Panc1 (cell line): ENCODE data around the gene CEACAM21. TPM values are rescaled to one million over a fixed set of nuclear protein-coding genes. Genes with fewer than 3 reads are reported as not detected.

ENCODE experiments used
- ATAC-seq: fragments of 200-7000 bp; cut with Tn5 transposase; 2 replicates; pipeline ENCODE4 v1.9.1; 2020; ENCODE audit warnings: mild to moderate bottlenecking, moderate library complexity
- BruUV-seq: library from RNA; stranded (reverse); fragments of 400-500 nt; replicated peaks from 2 replicates; lab custom pipeline; 2021; lab: Mats Ljungman, UMichigan
- CTCF ChIA-PET: fragments of 300-600 bp; sonication (Branson Sonifier 250); formaldehyde crosslinking; loops from one replicate; lab custom pipeline; 2022; ENCODE audit warnings: antibody characterized with exemption; lab: Charles Lee
- POLR2A ChIA-PET: fragments of 300-600 bp; sonication (Branson Sonifier 250); formaldehyde crosslinking; loops from one replicate; lab custom pipeline; 2022; ENCODE audit warnings: antibody characterized with exemption; lab: Charles Lee
- DNase-seq: peaks from one replicate; pipeline ENCODE4 v3.0.0-alpha.2; 2010; ENCODE audit warnings: low read depth, low spot score
- H3K27ac ChIP-seq: 2 replicates; pipeline ENCODE4 v1.5.1; 2011; ENCODE audit warnings: mild to moderate bottlenecking, low read length, inconsistent platforms
- H3K27me3 ChIP-seq: fragments of 200-500 bp; sonication (Bioruptor generic); 2 replicates; pipeline ENCODE4 v1.6.0; 2014; ENCODE audit warnings: low read length, inconsistent platforms; ENCODE audit not compliant: control insufficient read depth, insufficient read depth
- H3K36me3 ChIP-seq: fragments of 200-500 bp; sonication (Bioruptor generic); 2 replicates; pipeline ENCODE4 v1.5.1; 2014; ENCODE audit warnings: inconsistent platforms, mild to moderate bottlenecking, low read length, moderate library complexity; ENCODE audit not compliant: control insufficient read depth, insufficient read depth
- H3K4me1 ChIP-seq: 2 replicates; pipeline ENCODE4 v1.5.1; 2011; ENCODE audit warnings: inconsistent platforms, mild to moderate bottlenecking, low read length, moderate library complexity; ENCODE audit not compliant: control insufficient read depth, insufficient read depth
- H3K4me3 ChIP-seq, 2 experiments: 2 replicates each; pipeline ENCODE4 v1.5.1; 2011 to 2012; ENCODE audit warnings: low read depth in 2 of 2, low read length in 2 of 2, mild to moderate bottlenecking in 2 of 2, inconsistent platforms in 1 of 2, moderate library complexity in 1 of 2
- H3K9me3 ChIP-seq: fragments of 200-500 bp; sonication (Bioruptor generic); 2 replicates; pipeline ENCODE4 v1.5.1; 2014; ENCODE audit warnings: low read depth, mild to moderate bottlenecking, inconsistent platforms, low read length, moderate library complexity; ENCODE audit not compliant: control insufficient read depth, insufficient read depth
- CTCF ChIP-seq: fragments of 450-650 bp; IDR thresholded peaks from 2 replicates; pipeline ENCODE4 v1.5.1; 2017; ENCODE audit warnings: mild to moderate bottlenecking
- POLR2AphosphoS5 ChIP-seq: IDR thresholded peaks from 2 replicates; pipeline ENCODE4 v1.6.1; 2012; ENCODE audit warnings: mild to moderate bottlenecking, low read depth, low read length, moderate library complexity
- REST ChIP-seq, 2 experiments: IDR thresholded peaks; 2 replicates each; pipeline ENCODE4 v1.6.1; 2011 to 2012; ENCODE audit warnings: low read depth in 2 of 2, control low read depth in 1 of 2, low read length in 1 of 2, mild to moderate bottlenecking in 1 of 2, moderate library complexity in 1 of 2; ENCODE audit not compliant: insufficient read depth in 1 of 2
- SIN3A ChIP-seq: IDR thresholded peaks from 2 replicates; pipeline ENCODE4 v1.6.1; 2012; ENCODE audit warnings: low read depth, mild to moderate bottlenecking, low read length, moderate library complexity, borderline replicate concordance; ENCODE audit not compliant: insufficient read depth
- TCF7L2 ChIP-seq: IDR thresholded peaks from 2 replicates; pipeline ENCODE4 v1.6.1; 2011; ENCODE audit warnings: mild to moderate bottlenecking, low read depth, low read length, inconsistent platforms
- in situ Hi-C: cut with HindIII; loops from 2 replicates; pipeline ENCODE4 v1.10.0; 2016; ENCODE audit warnings: low sequenced_read_pairs, low pct_unique_long_range_greater_than_20kb
- intact Hi-C: fragments of 100-400 bp; cut with micrococcal nuclease; formaldehyde crosslinking; loops from one replicate; pipeline ENCODE4 v1.10.0; 2022; ENCODE audit not compliant: unreplicated experiment
- total RNA-seq: library from RNA; stranded (reverse); gene quantifications from one replicate; pipeline ENCODE4 v1.2.1, GENCODE V29; 2021; ENCODE audit not compliant: unreplicated experiment

Gene CEACAM21
- total RNA-seq, 1 experiment from 2014 or later, result not detected

GRCh38 chr19:41624937-41625336 lies 49.0 kb downstream of the CEACAM21 start:
- H3K4me3 ChIP-seq, result no peak overlapping the region
- no peaks in the 10 kb centered on the region for H3K9me3 ChIP-seq
- in situ Hi-C loops, result no loop called here
- TF ChIP-seq REST (IDR thresholded peaks at IDR 0.05; ENCODE audit: insufficient read depth in 1 of 2, low read depth in 2 of 2, low read length in 1 of 2) (no peak), CTCF (no peak), TCF7L2 (no peak), SIN3A (no peak), POLR2AphosphoS5 (no peak)
- POLR2A ChIA-PET, result no interaction called here
- ATAC-seq, result no peak
- CTCF ChIA-PET, result no interaction called here
- DNase-seq, result no peak
- H3K4me1 ChIP-seq, result no peaks in the 10 kb centered on the region
- BruUV-seq, result no TSS peak
- peaks cover 2% of the 10 kb centered on the region; the same call in 1 of the 2 replicates for H3K27me3 ChIP-seq
- intact Hi-C loops, result no loop called here
- H3K36me3 ChIP-seq, result no peaks in the 10 kb centered on the region
- no peak overlapping the region for H3K27ac ChIP-seq

GRCh38 chr19:41626278-41626677 lies 50.3 kb downstream of the CEACAM21 start:
- in situ Hi-C loops, result no loop called here
- no peaks in the 10 kb centered on the region for H3K36me3 ChIP-seq
- intact Hi-C loops, result no loop called here
- H3K4me1 ChIP-seq, result no peaks in the 10 kb centered on the region
- ChIA-PET CTCF (no interaction called here), POLR2A (no interaction called here)
- no peaks in the 10 kb centered on the region for H3K9me3 ChIP-seq
- DNase-seq, result no peak
- no peak for ATAC-seq
- no TSS peak for BruUV-seq
- no peak overlapping the region for H3K27ac ChIP-seq
- no peak overlapping the region for H3K4me3 ChIP-seq
- peaks cover 3% of the 10 kb centered on the region for H3K27me3 ChIP-seq
- TF ChIP-seq CTCF (no peak), TCF7L2 (no peak), SIN3A (no peak), REST (IDR thresholded peaks at IDR 0.05; ENCODE audit: insufficient read depth in 1 of 2, low read depth in 2 of 2, low read length in 1 of 2) (no peak), POLR2AphosphoS5 (no peak)
